Stimulated activated naive B cell treated with anti-CD40 and anti-IgM and Interleukin-4, amounts not matched to agents 10 μg/mL and 1 μg/mL and 100 μg/mL, for 72 hours (primary cell): ENCODE results near the gene ANTXR2.

ENCODE experiments used
- ATAC-seq, 2 donors: fragments of 150-1000 bp; cut with Tn5 transposase; replicated peaks; 2 replicates each; pipeline ENCODE4 v1.10.0; 2021; ENCODE audit warnings: moderate library complexity in 1 of 2
- DNase-seq: peaks from one replicate; pipeline ENCODE4 v3.0.0; 2021
- H3K27ac Mint-ChIP-seq: one replicate; pipeline ENCODE4 v1.8.0; 2022; ENCODE audit warnings: mild to moderate bottlenecking, mixed read lengths
- H3K27me3 Mint-ChIP-seq, 2 donors: one replicate each; pipeline ENCODE4 v1.8.0; 2022; ENCODE audit warnings: mixed read lengths in 2 of 2
- H3K36me3 Mint-ChIP-seq, 2 donors: one replicate each; pipeline ENCODE4 v1.8.0; 2022; ENCODE audit warnings: mixed read lengths in 2 of 2, mild to moderate bottlenecking in 1 of 2
- H3K4me1 Mint-ChIP-seq, 2 donors: one replicate each; pipeline ENCODE4 v1.8.0; 2022; ENCODE audit warnings: mixed read lengths in 2 of 2, mild to moderate bottlenecking in 1 of 2
- H3K4me3 Mint-ChIP-seq, 2 donors: one replicate each; pipeline ENCODE4 v1.8.0; 2022; ENCODE audit warnings: mild to moderate bottlenecking in 2 of 2, mixed read lengths in 2 of 2, moderate library complexity in 1 of 2
- H3K9me3 Mint-ChIP-seq, 2 donors: one replicate each; pipeline ENCODE4 v1.8.0; 2022; ENCODE audit warnings: mixed read lengths in 2 of 2, mild to moderate bottlenecking in 1 of 2

The ANTXR2 gene

DNA sequence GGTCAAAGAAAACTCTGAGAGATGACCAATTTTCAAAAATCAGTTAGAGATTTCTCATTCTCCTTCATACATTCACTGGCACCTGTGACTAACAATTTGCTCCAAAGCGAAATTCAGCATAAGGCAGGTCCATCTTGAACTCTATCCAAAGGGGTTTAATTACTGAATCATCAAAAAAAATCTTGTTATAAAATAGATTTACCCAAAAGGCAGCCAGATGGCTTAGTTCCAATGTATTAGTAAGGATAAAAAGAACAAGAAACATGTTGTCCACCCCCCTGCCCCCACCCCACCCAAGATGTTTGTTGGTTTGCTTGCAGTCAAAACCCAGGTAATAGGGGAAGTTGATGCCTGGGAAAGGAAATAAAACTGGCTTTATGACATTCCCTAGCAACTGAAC lies 200.3 kb downstream of the ANTXR2 start:
- DNase-seq (no peak), ATAC-seq (no peak)
- Mint-ChIP-seq H3K27me3 (no peaks in the 10 kb centered on the region), H3K36me3 (no peaks in the 10 kb centered on the region), H3K9me3 (peaks cover under 1 to 1% of the 10 kb centered on the region in 2 donors), H3K4me3 (no peak overlapping the region), H3K27ac (no peak overlapping the region), H3K4me1 (no peaks in the 10 kb centered on the region)

DNA sequence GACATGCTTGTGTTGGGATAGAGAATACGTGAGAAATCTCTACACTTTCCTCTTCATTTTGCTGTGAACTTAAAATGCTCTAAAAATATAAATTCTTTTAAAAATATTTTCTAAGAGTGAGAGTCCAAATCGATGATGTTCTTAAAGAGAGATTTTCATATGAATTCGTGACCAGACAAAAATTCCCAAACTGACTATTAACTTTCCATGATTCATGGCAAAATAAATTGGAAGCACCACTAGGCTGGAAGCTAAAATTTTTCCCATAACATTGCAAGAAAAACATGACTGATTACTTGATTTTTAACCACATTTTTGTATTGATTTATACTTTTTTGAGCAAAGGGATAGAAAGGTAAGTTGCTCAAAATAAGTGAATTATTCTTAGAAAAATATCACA lies 201.1 kb downstream of the ANTXR2 start:
- Mint-ChIP-seq H3K4me1 (no peaks in the 10 kb centered on the region), H3K27ac (no peak overlapping the region), H3K36me3 (no peaks in the 10 kb centered on the region), H3K4me3 (no peak overlapping the region), H3K27me3 (no peaks in the 10 kb centered on the region), H3K9me3 (no peaks in the 10 kb centered on the region)
- DNase-seq (no peak), ATAC-seq (no peak)

DNA sequence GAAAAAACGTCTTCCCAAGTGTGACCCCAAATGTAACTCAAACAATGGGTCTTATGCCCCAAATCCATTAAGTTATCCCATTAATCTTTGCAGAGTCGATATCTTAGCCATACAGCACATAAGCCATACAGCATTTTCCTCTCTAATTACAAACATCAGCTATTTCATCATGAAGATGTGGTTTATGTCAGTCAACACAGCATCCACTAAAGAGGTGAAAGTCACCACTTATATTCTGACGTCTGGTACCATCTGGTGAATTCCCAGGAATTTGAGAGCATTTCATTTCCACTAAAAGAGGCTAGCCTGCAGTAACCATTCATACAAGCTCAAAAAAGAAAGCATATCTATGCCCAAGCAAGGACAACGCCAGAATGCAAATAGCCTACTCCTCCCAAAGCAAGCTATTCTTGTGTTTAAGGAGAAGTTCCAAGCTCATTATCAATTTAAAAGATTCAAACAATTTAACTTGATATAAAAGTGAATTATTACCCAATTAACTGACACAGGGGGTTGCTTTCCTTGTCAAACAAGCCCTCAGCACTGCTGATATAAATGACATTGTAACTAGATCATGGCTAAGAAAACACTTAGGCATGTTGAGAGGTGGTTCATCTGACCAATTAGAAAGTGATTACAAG lies 203.3 kb downstream of the ANTXR2 start:
- Mint-ChIP-seq H3K27me3 (no peaks in the 10 kb centered on the region), H3K36me3 (no peaks in the 10 kb centered on the region)

DNA sequence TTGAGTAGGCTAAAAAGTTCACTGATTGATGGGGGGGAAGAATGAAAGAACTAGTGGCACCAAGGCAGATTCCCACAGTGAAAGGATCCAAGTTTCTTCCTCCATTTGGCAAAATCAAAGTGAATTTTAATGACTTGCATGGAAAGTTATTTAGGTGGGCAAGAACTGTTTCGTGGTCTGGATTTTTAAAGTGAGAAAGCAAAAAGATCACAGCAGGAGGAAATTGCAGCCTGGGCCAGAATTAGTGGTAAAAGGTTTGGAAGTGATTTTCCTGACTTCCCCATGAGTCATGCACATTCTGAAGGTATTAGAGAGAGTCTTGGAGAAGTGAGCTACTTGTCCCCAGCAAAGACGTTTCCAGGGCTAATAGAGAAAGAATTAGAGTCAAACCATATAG lies 207.8 kb downstream of the ANTXR2 start:
- DNase-seq (no peak), ATAC-seq (no peak)
- H3K9me3 Mint-ChIP-seq, result no peaks in the 10 kb centered on the region
- no peaks in the 10 kb centered on the region for H3K36me3 Mint-ChIP-seq
- H3K27me3 Mint-ChIP-seq, result no peaks in the 10 kb centered on the region
- no peak overlapping the region for H3K27ac Mint-ChIP-seq
- H3K4me1 Mint-ChIP-seq, result no peaks in the 10 kb centered on the region
- no peak overlapping the region for H3K4me3 Mint-ChIP-seq

More for the DNA sequence above, 203.3 kb downstream of the ANTXR2 start:
- ATAC-seq (no peak), DNase-seq (no peak)
- H3K9me3 Mint-ChIP-seq, result no peaks in the 10 kb centered on the region
- H3K4me1 Mint-ChIP-seq, result no peaks in the 10 kb centered on the region
- H3K4me3 Mint-ChIP-seq, result no peak overlapping the region
- no peak overlapping the region for H3K27ac Mint-ChIP-seq

DNA sequence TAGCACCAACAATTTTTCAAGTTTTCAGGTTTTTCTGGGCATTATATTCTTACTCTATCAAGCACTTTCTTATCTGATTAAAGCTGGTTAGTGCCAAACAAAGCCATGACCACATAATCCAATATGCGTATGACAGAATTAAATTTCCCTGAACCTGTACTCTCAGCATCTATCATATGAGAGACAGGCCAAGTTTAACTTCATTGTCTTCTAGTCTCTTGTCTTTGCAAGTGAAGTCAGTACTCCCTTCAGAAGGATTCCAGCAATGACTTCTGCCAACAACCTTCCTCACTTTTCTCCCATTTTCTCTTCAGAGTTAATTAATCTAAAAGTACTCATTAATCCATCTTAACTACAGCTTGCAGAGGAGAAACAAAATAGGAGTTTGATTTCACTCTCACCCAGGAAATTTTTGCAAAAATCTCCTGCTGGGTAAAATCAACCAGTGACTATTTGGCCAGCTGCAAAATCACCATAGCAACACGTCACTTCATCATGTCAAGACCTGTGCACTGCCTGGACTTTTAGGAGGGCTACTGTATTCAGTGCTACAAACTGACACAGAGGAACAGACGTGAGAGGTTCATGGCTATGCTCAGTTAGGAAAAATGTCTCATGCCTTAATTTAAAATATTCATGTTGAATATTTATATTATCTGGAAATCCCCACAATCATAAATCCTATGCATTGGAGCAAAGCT lies 208.4 kb downstream of the ANTXR2 start:
- H3K27me3 Mint-ChIP-seq, result no peaks in the 10 kb centered on the region
- H3K9me3 Mint-ChIP-seq, result no peaks in the 10 kb centered on the region
- no peak overlapping the region for H3K27ac Mint-ChIP-seq
- H3K4me3 Mint-ChIP-seq, result no peak overlapping the region
- H3K4me1 Mint-ChIP-seq, result no peaks in the 10 kb centered on the region
- no peak for DNase-seq
- ATAC-seq, result no peak
- H3K36me3 Mint-ChIP-seq, result no peaks in the 10 kb centered on the region

DNA sequence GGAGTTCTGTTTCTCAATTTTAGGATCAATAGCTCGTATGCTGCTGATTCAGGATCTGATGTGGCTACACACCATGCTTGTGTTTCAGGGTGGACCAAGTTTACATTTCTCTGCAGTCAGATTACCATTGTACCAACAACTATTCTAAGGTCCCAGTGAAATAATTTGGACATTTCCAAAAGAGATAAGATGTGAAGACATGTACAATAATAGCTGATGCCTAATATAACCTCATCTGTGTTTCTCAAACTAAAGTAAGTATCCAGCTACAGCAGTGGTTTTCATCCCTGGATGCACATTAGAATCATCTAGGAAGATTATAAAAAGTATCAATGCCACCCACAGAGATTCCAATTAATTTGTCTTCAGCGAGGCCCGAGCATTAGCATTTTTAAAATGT lies 209.7 kb downstream of the ANTXR2 start:
- no peak for ATAC-seq
- H3K27ac Mint-ChIP-seq, result no peak overlapping the region
- H3K4me1 Mint-ChIP-seq, result no peaks in the 10 kb centered on the region
- no peak for DNase-seq
- H3K4me3 Mint-ChIP-seq, result no peak overlapping the region
- no peaks in the 10 kb centered on the region for H3K27me3 Mint-ChIP-seq
- no peaks in the 10 kb centered on the region for H3K36me3 Mint-ChIP-seq
- no peaks in the 10 kb centered on the region for H3K9me3 Mint-ChIP-seq

DNA sequence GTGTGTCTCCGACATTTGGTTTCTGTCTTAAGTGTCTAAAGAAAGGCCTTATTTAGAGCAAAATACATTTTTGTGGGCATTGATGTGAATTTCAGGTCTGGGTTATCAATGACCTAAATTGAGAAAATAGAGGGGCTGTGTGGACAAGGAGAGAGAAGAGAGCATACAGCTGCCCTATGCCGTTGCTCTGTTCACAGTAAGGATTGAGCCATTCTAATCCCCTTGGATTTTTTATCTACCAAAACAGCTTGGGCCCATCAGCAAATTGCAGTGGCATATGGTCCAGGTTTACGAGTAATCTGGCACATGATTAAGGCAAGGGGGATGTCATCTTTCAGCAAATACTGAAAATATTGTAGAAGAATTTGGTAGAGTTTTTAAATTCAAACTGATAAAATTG lies 210.2 kb downstream of the ANTXR2 start:
- no peaks in the 10 kb centered on the region for H3K27me3 Mint-ChIP-seq
- H3K4me1 Mint-ChIP-seq, result no peaks in the 10 kb centered on the region
- no peak overlapping the region for H3K4me3 Mint-ChIP-seq
- DNase-seq (no peak), ATAC-seq (no peak)
- no peaks in the 10 kb centered on the region for H3K36me3 Mint-ChIP-seq
- no peak overlapping the region for H3K27ac Mint-ChIP-seq
- no peaks in the 10 kb centered on the region for H3K9me3 Mint-ChIP-seq

DNA sequence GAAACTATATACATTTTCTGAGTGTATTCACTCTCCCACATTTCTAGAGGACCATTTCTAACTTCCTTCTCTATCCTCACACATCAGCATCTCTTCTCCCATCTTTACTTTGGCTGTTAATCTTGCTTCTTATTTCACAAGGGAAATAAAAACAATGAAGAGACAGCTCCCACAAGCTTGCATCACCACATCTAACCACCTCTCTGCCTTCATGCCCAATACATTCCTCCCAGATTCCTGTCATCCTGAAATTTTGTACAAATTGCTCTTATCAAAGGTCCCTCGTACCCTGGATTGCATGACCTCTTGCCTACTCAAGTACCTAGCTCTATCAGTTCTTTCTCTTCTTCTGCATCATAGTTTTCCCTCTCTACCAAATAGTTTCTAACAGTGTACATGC lies 215.2 kb downstream of the ANTXR2 start:
- no peak for ATAC-seq
- no peak overlapping the region for H3K27ac Mint-ChIP-seq

DNA sequence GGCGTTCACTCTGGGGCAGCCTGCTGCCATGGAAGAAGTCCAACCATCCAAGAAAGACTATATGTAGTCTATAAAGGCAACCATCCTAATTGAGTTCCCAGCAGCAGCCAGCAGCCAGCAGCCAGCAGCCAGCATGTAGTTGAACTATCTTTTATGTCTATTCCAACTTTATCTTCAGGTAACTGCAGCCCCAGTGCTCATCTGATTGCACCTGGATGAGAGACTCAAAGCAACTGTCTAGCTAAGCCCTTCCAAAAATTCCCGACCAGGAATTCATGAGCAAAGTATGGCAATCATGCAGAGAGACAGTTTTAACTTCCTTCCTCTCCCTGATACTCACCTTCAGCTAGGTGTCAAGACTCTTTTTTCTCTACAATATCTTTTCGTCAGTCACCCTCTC lies 216.8 kb downstream of the ANTXR2 start:
- no peak for DNase-seq
- no peak for ATAC-seq
- Mint-ChIP-seq H3K36me3 (no peaks in the 10 kb centered on the region), H3K4me3 (no peak overlapping the region), H3K27ac (no peak overlapping the region), H3K4me1 (no peaks in the 10 kb centered on the region), H3K9me3 (no peaks in the 10 kb centered on the region), H3K27me3 (no peaks in the 10 kb centered on the region)

More for the DNA sequence above, 215.2 kb downstream of the ANTXR2 start:
- DNase-seq, result no peak
- H3K27me3 Mint-ChIP-seq, result no peaks in the 10 kb centered on the region
- H3K4me1 Mint-ChIP-seq, result no peaks in the 10 kb centered on the region
- H3K36me3 Mint-ChIP-seq, result no peaks in the 10 kb centered on the region
- H3K4me3 Mint-ChIP-seq, result no peak overlapping the region
- H3K9me3 Mint-ChIP-seq, result no peaks in the 10 kb centered on the region

DNA sequence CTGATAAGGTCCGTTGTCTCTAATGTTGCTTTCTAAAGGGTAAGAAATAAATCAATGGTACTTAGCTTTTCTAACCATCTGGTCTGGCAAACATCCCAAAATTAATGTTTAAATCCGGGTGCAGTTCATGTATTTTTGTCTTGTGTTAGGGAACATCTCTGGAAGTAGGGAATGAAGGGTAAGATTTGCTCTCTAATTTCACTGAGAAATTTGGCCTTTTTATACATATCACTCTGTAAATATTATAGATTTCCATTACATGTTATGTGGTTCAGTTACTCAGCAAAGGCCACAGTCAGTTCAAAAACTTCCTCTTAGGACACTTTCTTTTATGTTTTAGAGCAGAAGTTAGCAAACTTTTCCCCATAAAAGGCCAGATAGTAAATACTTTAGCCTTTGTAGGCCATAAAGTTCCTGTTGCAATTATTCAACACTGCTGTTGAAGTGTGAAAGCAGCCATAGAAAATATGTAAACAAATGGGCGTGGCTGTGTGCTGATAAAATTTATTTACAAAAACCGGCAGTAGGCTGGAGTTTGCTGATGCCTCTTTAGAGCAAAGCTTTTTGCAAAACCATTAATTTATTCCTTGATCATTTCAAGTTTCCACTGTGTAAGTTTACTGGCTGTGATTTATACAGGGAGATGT lies 218.1 kb downstream of the ANTXR2 start:
- no peak for DNase-seq
- Mint-ChIP-seq H3K27me3 (no peaks in the 10 kb centered on the region), H3K9me3 (no peaks in the 10 kb centered on the region), H3K36me3 (no peaks in the 10 kb centered on the region), H3K4me1 (no peaks in the 10 kb centered on the region), H3K27ac (no peak overlapping the region), H3K4me3 (no peak overlapping the region)
- ATAC-seq, result no peak

DNA sequence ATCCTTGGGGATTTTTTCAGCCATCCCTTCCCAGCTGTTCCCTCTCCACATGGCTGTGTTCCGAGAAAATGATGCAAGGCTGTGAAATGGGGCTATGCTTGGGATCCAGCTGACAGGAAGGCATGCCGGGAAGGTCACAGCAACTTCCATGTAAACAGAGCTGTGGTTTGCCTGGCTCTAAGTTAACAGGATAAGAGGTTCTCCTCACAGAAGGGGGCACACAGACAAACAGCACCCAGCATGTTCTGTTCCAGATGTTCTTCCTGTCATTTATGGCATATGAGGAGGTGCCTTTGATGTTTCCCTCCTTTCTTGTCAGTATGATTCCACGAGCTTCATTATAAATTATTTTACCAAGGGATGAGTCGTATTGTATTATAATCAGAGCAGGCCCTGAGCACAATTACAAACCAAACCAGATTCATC lies 220.7 kb downstream of the ANTXR2 start:
- Mint-ChIP-seq H3K4me3 (no peak overlapping the region), H3K9me3 (peaks cover 0 to 1% of the 10 kb centered on the region in 2 donors), H3K4me1 (no peaks in the 10 kb centered on the region), H3K36me3 (no peaks in the 10 kb centered on the region), H3K27me3 (peaks cover 0 to 3% of the 10 kb centered on the region in 2 donors), H3K27ac (no peak overlapping the region)
- no peak for ATAC-seq
- no peak for DNase-seq

DNA sequence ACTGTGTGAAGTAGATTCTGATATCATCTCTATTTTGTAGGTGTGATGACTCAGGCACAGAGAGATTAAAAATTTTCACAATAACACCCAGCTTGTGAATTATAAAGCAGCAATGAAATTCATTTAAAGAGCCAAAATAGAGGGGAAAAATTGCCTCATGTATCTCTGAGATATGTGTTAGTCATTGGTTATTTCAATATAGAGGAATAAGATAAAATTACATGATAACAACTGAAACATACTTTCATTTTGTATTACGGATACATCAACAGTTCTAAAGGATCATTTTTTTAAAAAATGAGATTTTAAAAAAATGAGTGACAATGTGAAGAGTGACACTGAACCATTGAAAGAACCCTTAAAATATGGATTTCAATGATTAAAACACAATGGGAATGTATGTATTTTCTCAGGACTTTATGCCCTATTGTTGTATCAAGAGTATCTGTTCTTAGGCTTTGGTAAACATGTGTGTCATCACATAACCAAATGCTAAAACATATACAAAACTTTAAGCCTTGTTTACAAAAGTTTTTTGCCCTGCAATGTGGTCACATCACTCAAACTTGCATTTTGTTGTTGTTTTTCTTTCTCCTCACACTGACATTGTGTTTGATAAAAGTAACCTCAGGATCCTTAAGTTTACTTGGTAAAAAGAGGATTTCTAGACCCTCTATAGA lies 221.3 kb downstream of the ANTXR2 start:
- H3K27me3 Mint-ChIP-seq, result peaks cover 0 to 3% of the 10 kb centered on the region in 2 donors
- H3K36me3 Mint-ChIP-seq, result no peaks in the 10 kb centered on the region
- H3K4me3 Mint-ChIP-seq, result no peak overlapping the region
- no peak overlapping the region for H3K27ac Mint-ChIP-seq
- no peaks in the 10 kb centered on the region for H3K4me1 Mint-ChIP-seq
- no peak for ATAC-seq
- no peak for DNase-seq
- H3K9me3 Mint-ChIP-seq, result peaks cover 0 to 1% of the 10 kb centered on the region in 2 donors
